ENCODE measurements around the gene TLE6. TPM values are rescaled to one million over a fixed set of nuclear protein-coding genes. Genes with fewer than 3 reads are reported as not detected.

TLE6 gene
- total and polyA plus RNA-seq, 2 of the 13 experiments (the other 11 are each of a cell fraction or from before 2014, with no cell fraction given), result 0.24 to 5.5 TPM

DNA sequence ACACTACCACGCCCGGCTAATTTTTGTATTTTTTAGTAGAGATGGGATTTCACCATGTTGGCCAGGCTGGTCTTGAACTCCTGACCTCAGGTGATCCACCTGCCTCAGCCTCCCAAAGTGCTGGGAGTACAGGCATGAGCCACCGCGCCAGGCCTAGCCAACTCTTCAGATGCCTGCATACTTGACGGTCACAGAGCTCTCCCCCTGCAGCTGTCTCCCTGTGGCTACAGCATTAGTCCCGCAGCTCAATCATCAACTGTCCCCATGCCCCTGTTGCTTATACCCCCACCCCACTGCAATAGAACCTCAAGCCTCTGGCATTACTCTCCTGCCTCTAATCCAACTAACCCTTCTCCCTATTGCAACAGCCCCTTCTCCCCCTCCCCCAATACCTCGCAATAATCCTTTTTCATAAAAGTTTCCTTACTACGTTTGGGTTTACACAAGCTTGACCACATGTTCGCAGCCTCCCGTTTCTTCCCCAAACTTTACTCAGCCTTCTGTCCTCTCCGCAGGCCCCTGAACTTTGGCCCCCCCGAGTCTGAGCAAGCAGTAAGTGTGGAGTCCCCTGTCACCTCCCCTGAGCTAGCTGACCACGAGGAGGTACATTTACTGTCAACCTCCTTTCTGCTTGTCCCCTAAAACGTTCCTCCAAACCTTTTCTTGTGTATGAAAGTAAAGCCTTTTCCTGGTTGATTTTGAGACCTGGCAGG is 34.3 kb upstream of the TLE6 start (continued):
- TF ChIP-seq, protein P1, sequence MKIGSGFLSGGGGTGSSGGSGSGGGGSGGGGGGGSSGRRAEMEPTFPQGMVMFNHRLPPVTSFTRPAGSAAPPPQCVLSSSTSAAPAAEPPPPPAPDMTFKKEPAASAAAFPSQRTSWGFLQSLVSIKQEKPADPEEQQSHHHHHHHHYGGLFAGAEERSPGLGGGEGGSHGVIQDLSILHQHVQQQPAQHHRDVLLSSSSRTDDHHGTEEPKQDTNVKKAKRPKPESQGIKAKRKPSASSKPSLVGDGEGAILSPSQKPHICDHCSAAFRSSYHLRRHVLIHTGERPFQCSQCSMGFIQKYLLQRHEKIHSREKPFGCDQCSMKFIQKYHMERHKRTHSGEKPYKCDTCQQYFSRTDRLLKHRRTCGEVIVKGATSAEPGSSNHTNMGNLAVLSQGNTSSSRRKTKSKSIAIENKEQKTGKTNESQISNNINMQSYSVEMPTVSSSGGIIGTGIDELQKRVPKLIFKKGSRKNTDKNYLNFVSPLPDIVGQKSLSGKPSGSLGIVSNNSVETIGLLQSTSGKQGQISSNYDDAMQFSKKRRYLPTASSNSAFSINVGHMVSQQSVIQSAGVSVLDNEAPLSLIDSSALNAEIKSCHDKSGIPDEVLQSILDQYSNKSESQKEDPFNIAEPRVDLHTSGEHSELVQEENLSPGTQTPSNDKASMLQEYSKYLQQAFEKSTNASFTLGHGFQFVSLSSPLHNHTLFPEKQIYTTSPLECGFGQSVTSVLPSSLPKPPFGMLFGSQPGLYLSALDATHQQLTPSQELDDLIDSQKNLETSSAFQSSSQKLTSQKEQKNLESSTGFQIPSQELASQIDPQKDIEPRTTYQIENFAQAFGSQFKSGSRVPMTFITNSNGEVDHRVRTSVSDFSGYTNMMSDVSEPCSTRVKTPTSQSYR (CRISPR knock-in tag; IDR thresholded peaks at IDR 0.05; ENCODE audit: borderline replicate concordance), result peak; percentile 64; the same call in 1 of the 2 replicates
- TF ChIP-seq SRSF4 (IDR thresholded peaks at IDR 0.05; ENCODE audit: low read depth, low read length, poor library complexity, severe bottlenecking) (no peak), ATF7 (IDR thresholded peaks at IDR 0.05) (no peak), ATF7 (CRISPR knock-in tag; IDR thresholded peaks at IDR 0.05) (no peak), POLR2A (IDR thresholded peaks at IDR 0.05; ENCODE audit: insufficient read depth in 1 of 2, low read depth in 2 of 2, low read length in 2 of 2) (0 out of 4 replicates have a peak, but pooled peaks of 1 of the 2 experiments have one; percentile 26), HIVEP1 (CRISPR knock-in tag; IDR thresholded peaks at IDR 0.05) (no peak), ZFP36L1 (CRISPR knock-in tag; IDR thresholded peaks at IDR 0.05) (no peak)
- TF ChIP-seq, protein P2, sequence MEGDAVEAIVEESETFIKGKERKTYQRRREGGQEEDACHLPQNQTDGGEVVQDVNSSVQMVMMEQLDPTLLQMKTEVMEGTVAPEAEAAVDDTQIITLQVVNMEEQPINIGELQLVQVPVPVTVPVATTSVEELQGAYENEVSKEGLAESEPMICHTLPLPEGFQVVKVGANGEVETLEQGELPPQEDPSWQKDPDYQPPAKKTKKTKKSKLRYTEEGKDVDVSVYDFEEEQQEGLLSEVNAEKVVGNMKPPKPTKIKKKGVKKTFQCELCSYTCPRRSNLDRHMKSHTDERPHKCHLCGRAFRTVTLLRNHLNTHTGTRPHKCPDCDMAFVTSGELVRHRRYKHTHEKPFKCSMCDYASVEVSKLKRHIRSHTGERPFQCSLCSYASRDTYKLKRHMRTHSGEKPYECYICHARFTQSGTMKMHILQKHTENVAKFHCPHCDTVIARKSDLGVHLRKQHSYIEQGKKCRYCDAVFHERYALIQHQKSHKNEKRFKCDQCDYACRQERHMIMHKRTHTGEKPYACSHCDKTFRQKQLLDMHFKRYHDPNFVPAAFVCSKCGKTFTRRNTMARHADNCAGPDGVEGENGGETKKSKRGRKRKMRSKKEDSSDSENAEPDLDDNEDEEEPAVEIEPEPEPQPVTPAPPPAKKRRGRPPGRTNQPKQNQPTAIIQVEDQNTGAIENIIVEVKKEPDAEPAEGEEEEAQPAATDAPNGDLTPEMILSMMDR (CRISPR knock-in tag; IDR thresholded peaks at IDR 0.05), result peak; percentile 50; the same call in 1 of the 2 replicates
- TF ChIP-seq, protein P3, sequence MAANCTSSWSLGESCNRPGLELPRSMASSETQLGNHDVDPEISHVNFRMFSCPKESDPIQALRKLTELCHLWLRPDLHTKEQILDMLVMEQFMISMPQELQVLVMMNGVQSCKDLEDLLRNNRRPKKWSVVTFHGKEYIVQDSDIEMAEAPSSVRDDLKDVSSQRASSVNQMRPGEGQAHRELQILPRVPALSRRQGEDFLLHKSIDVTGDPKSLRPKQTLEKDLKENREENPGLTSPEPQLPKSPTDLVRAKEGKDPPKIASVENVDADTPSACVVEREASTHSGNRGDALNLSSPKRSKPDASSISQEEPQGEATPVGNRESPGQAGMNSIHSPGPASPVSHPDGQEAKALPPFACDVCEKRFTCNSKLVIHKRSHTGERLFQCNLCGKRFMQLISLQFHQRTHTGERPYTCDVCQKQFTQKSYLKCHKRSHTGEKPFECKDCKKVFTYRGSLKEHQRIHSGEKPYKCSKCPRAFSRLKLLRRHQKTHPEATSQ (CRISPR knock-in tag; IDR thresholded peaks at IDR 0.05; ENCODE audit: borderline replicate concordance), result 0 out of 2 replicates have a peak, but pooled peaks have one; percentile 17
- TF ChIP-seq, protein P4, sequence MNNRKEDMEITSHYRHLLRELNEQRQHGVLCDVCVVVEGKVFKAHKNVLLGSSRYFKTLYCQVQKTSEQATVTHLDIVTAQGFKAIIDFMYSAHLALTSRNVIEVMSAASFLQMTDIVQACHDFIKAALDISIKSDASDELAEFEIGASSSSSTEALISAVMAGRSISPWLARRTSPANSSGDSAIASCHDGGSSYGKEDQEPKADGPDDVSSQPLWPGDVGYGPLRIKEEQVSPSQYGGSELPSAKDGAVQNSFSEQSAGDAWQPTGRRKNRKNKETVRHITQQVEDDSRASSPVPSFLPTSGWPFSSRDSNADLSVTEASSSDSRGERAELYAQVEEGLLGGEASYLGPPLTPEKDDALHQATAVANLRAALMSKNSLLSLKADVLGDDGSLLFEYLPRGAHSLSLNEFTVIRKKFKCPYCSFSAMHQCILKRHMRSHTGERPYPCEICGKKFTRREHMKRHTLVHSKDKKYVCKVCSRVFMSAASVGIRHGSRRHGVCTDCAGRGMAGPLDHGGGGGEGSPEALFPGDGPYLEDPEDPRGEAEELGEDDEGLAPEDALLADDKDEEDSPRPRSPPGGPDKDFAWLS (CRISPR knock-in tag; IDR thresholded peaks at IDR 0.05; ENCODE audit: borderline replicate concordance), result no peak
- TF ChIP-seq, protein P5, sequence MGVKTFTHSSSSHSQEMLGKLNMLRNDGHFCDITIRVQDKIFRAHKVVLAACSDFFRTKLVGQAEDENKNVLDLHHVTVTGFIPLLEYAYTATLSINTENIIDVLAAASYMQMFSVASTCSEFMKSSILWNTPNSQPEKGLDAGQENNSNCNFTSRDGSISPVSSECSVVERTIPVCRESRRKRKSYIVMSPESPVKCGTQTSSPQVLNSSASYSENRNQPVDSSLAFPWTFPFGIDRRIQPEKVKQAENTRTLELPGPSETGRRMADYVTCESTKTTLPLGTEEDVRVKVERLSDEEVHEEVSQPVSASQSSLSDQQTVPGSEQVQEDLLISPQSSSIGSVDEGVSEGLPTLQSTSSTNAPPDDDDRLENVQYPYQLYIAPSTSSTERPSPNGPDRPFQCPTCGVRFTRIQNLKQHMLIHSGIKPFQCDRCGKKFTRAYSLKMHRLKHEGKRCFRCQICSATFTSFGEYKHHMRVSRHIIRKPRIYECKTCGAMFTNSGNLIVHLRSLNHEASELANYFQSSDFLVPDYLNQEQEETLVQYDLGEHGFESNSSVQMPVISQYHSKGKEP (CRISPR knock-in tag; IDR thresholded peaks at IDR 0.05), result no peak
- TF ChIP-seq, protein P6, sequence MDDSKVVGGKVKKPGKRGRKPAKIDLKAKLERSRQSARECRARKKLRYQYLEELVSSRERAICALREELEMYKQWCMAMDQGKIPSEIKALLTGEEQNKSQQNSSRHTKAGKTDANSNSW (CRISPR knock-in tag; IDR thresholded peaks at IDR 0.05; ENCODE audit: borderline replicate concordance), result no peak
- TF ChIP-seq, protein P7, sequence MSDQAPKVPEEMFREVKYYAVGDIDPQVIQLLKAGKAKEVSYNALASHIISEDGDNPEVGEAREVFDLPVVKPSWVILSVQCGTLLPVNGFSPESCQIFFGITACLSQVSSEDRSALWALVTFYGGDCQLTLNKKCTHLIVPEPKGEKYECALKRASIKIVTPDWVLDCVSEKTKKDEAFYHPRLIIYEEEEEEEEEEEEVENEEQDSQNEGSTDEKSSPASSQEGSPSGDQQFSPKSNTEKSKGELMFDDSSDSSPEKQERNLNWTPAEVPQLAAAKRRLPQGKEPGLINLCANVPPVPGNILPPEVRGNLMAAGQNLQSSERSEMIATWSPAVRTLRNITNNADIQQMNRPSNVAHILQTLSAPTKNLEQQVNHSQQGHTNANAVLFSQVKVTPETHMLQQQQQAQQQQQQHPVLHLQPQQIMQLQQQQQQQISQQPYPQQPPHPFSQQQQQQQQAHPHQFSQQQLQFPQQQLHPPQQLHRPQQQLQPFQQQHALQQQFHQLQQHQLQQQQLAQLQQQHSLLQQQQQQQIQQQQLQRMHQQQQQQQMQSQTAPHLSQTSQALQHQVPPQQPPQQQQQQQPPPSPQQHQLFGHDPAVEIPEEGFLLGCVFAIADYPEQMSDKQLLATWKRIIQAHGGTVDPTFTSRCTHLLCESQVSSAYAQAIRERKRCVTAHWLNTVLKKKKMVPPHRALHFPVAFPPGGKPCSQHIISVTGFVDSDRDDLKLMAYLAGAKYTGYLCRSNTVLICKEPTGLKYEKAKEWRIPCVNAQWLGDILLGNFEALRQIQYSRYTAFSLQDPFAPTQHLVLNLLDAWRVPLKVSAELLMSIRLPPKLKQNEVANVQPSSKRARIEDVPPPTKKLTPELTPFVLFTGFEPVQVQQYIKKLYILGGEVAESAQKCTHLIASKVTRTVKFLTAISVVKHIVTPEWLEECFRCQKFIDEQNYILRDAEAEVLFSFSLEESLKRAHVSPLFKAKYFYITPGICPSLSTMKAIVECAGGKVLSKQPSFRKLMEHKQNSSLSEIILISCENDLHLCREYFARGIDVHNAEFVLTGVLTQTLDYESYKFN (CRISPR knock-in tag; conservative IDR thresholded peaks at IDR 0.05), result peak; percentile 69

Measured in HepG2 (cell line).